Middle frontal gyrus (tissue), 1 donor: ENCODE measurements around the gene CACYBP.

Experiments used
- DNase-seq: peaks from one replicate; pipeline ENCODE4 v3.0.0-alpha.2; 2015; ENCODE audit warnings: low spot score; ENCODE audit errors: extremely low spot score

CACYBP gene

DNA sequence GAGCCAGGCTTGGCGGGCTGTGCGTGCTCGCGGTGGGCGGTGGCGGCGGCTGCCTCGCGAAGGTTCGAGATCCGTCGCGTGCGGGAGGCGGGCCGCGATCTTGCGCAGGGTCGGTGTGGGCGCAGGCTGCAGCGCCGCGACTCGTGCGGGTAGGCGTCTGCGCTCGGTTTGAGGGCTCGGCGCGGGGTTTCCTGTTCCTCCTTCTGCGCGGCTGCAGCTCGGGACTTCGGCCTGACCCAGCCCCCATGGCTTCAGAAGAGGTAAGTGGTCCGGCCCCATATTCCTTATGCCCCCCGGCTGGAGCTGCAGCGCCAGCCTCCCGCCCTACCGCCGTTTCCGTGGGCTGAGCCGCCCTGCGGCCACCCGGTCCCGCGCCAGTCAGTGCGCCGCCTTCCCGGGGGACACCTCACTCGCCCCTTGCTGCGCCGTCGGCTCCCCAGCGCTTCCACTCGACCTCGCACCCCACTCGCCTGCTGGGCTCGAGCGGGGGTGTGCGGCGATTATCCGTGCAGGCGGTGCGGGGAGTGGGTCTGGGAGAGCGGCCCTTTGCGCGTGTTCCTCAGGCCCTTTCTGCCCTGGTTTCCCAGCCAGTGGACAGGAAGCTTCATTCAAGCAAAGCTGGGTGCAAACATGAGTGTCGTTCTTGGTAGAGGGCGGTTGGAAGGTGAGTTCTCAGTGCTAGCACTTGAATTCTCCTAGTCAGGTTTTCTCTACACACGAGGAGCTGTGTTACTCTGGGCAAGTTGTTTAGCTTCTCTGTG lies at the start of gene CACYBP:
Gene CACYBP (plus strand): TSS at position 12 of the 761 bp plus-strand sequence. CDS start 234 bp downstream, at position 246.
- DNase-seq = no peak

DNA sequence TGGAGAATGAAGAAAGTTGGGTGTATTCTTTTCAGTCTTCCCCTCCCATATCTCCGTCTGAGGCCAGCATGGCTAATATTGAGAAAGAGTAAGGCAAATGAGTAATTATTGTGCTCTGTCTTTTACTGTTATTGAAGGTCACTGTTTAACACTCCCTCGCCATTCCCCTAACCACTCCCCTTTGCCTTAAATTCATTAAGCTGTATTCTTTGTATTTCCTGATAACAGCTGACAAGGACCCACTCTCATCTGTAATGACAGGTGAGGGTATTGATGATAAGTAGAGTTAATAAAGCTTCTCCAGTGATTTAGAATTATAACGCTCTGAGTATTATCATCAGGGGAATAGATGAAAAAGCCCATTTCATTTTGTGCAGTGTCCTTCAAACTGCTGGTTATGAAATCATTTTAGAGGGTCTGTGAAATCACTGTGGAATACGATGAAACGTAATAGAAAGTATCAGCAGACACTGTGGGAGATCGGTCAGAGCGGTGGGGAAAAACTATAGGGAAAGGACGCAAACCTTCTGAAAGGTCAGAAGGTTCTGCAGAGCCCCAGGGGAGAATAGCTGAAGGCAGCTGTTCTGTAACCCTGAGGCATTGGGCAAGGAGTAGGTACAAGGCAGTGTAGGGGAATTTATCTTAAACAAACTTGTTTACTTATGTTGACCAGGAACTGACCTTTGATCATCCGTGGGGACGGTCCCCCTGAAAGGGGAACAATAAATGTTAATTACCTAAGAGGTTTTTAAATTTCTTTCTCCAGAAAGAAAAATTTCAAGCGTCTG lies 46.3 kb upstream of the CACYBP start:
- no peak for DNase-seq

DNA sequence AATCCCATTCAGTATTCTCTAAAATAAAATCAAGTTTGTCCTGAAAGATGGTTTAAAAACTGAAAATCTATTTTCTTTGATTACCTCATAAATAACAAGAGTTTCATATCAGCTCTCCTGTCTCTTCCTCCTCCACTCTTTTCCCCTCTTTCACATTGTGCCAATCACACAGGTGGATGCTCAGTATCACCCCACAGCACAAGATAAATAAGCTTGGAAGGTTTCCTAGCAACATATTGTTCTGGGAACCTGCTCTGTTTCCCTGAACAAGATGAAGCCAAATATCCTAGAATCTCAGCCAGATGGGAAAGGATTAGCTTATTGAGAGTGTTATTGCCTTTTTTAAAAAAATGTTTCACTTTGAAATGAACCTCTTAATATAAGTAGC lies 45.7 kb upstream of the CACYBP start:
- DNase-seq = peak; percentile 1

DNA sequence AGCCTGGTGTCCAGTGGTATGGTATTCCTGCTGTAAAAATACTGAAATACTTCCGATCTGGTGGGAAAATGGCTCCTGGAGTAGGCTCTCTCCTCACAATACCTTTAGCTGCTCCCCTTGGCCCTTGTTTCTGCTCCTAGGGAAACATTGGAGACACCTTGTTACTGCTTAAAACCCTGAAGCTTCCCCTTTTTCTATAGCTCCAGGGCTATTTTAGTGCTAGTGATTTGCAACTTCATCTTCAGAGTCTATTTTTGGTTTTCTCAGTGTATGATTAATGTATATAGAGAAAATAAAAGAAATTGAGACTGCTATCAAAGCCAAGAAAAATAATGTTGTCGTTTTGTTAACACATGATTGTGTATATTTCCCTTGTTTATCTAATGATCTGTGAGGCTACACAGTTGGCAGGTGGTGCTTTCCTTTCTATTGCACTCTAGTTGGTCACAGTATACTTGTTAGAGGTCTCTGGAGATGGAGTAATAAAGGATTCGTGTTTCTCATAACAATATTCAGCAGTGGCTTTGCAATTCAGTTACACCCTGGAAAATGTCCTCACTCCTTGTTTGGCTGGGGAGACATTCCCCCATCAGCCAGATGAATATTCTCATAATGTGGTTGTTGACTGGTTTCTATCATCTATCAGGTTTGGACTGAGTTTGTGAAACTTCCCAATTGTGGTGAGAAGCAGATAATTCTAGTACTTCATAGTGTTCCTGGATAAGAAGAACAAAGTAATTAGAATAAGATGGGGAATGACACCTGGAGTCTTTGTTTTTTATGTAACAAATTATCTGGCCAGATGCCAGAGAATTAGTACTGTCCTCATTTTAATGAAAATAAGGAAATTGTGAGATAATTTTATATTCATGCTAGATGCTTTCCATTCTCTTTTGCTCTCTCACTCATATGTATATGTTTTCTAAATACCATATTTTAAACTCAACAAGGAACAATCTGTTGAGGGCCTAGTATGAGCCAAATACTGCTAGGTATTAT lies 44.8 kb upstream of the CACYBP start:
- DNase-seq = peak; percentile 3

GRCh38 chr1:174956086-174956485 lies 43.7 kb upstream of the CACYBP start:
- DNase-seq = no peak

GRCh38 chr1:174956976-174957375 lies 42.8 kb upstream of the CACYBP start:
- DNase-seq = no peak

GRCh38 chr1:174957829-174958228 lies 41.9 kb upstream of the CACYBP start:
- DNase-seq = peak; percentile 1

GRCh38 chr1:174958396-174958795 lies 41.4 kb upstream of the CACYBP start:
- peak; percentile 2 for DNase-seq

GRCh38 chr1:174960362-174960761 lies 39.4 kb upstream of the CACYBP start:
- DNase-seq = peak; percentile 2

GRCh38 chr1:174963529-174964125 lies 36.1 kb upstream of the CACYBP start:
- peak; percentile 4 for DNase-seq

DNA sequence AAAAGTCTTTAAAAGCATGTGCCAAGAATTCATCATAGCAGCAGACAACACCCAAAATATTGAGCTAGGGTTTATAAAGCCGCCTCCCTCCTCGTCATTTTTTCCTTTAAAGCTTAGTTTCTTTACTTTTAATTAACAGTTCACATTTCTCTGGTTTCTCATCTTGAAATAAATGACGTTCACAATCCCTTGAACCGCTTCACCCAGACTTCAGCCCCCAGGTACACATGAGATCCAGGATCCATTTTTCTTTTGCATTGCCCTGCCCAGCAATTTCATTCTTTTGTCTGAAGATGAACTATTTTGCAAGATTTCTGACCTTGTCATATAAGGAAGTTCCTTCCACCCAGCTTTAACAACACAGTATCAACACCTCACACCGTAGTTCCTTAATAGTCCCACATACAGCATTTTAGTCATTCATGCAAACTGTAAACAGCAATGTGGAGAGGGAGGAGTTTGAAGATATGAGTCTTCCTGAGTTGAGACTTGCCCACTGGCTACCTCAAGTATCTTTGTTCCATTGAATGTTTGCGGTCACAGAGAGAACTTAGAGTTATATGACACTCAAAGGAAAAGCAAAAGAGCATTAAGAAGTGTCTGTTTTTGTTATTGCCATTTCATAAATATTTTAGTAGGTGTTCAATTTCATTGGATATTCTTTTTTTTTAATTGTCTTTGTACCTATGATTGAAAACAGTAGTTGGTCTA lies 35.3 kb upstream of the CACYBP start:
- DNase-seq = peak; percentile 1

- peak; percentile 2 for DNase-seq
Measured at GRCh38 chr1:174964972-174965361, 34.8 kb upstream of the CACYBP start.

DNA sequence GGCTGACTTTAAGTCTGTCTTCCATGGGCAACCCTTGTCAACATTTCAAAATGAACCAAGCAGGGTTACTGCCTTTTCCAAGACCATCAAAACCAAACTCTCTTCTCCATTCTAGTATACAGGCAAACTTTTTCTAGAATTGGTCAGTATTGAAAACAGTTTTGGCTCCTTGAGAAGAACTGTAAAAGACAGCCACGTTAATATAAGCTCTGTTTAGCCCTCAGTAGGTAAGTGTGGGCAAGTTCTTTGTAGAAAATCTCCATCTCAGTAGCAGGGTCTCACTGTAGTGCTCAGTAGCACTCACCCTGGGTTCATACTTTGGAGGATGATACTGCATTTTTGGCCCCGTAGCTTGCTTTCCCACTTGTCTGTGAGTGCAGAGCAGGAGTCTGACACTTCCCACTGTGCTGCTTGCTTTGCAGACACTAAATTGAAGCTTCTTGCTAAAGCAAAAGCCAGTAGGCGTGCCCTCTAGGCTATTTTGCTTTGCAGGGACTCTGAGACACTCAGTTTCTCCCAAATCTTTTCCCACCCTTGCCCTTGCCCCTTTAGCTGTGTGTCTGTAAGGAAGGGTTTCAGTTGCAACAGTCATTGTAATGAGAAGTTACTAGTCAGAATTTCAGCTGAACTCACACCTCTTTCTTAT lies 34.3 kb upstream of the CACYBP start:
- DNase-seq = peak; percentile 36

- DNase-seq = peak; percentile 5
Measured at GRCh38 chr1:174966008-174966572, 33.7 kb upstream of the CACYBP start.

GRCh38 chr1:174967845-174968705 lies 31.7 kb upstream of the CACYBP start:
- DNase-seq = peak; percentile 2

DNA sequence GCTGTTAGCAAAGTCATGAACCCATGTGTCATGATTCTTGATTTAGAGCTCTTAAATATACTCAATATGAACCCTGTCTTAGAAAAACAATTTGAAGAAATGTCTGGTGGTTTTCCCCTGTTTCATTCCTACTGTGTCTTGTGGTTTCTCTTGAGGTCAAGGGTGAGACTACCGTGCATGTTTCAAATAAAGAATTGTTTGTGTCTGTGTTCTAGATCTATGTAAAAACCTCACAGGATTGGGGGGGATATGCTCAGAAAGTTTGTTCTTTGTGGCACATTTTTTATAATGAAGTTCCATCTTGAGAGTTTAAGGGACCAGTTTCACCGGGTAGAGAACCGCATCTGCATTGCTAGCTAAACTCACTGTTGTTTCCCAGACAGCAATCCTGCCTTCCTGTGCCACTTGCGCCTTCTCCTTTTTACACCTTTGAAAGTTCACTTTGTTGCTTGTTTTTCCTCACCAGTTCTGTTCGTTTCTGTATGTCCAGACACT lies 30.9 kb upstream of the CACYBP start:
- DNase-seq = peak; percentile 1

DNA sequence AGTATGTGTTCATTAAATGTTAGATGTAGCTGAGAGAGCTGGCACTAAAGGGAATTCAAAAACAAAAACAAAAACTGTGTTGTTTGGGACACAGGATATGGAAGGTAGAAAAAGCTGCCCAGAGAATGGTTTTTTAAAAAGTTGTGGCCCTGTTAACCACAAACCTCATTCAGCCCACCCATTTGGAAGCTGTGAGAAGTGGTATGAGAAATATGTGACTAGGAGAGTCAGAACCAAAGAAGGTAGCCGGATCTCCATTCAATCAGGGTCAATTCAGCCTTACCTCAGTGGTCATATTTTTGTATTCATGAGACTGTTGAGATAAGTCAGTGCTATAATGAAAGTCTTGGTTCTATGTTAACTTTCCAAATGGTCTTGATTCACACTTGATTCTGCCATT lies 29.8 kb upstream of the CACYBP start:
- DNase-seq = no peak

DNA sequence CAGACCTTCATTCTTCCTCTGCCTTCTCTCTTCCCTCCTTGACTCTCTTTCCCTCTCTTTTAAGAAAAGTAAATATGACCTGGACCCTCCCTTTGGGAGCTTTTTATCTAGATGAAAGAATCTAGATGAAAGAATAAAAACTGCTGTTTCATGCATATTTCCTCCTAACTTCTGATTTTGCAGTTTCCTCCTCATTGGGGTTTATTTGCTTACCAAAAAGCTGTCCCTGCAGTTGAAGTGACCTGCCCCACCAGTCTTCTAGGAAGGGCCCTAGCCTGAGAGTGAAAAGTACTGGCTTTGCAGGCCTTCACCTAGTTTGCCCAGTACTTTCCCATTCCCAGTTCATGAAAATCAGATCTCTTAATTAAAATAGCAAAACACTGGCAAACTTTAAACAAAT lies 28.3 kb upstream of the CACYBP start:
- no peak for DNase-seq
